Right renal pelvis (tissue), 4 donors: ENCODE results near the gene ANKS1B. TPM values are rescaled to one million over a fixed set of nuclear protein-coding genes. Genes with fewer than 3 reads are reported as not detected.
"Not testable (repeated sequence)": the region's sequence is repeated elsewhere in the genome, so short reads cannot be mapped to it uniquely, and the experiment has no call there.

Experiments
- DNase-seq, 4 donors: peaks; one replicate each; pipeline ENCODE4 v3.0.0-alpha.2; 2013; ENCODE audit warnings: low read depth in 4 of 4, low spot score in 3 of 4, missing footprints in 1 of 4
- polyA plus RNA-seq, 4 donors: library from polyadenylated mRNA; unstranded; fragments of 120-200 nt; gene quantifications; one replicate each; pipeline ENCODE4 v1.2.1, GENCODE V29; 2013; ENCODE audit not compliant: insufficient read length in 4 of 4

Gene ANKS1B
- polyA plus RNA-seq, 4 donors: 3.1 to 3.9 (median 3.7) TPM

- no peak for DNase-seq
Observed at GRCh38 chr12:98997899-98998298, 986.8 kb downstream of the ANKS1B start.

GRCh38 chr12:98990648-98991047 is 994.1 kb downstream of the ANKS1B start:
- DNase-seq: no peak

- no peak for DNase-seq
Observed at GRCh38 chr12:98985156-98985555, 999.6 kb downstream of the ANKS1B start.

GRCh38 chr12:98983647-98984046 is 1001.1 kb downstream of the ANKS1B start:
- DNase-seq: no peak

- DNase-seq: no peak
Observed at GRCh38 chr12:98980508-98980907, 1004.2 kb downstream of the ANKS1B start.

GRCh38 chr12:98977186-98977585 is 1007.5 kb downstream of the ANKS1B start:
- DNase-seq: no peak

GRCh38 chr12:98974767-98975381 is 1009.9 kb downstream of the ANKS1B start:
- no peak for DNase-seq

GRCh38 chr12:98973395-98973794 is 1011.3 kb downstream of the ANKS1B start:
- no peak for DNase-seq

- no peak for DNase-seq
Observed at GRCh38 chr12:98970950-98971349, 1013.8 kb downstream of the ANKS1B start.

- no peak for DNase-seq
Observed at GRCh38 chr12:98970210-98970609, 1014.5 kb downstream of the ANKS1B start.

GRCh38 chr12:98968896-98969295 is 1015.8 kb downstream of the ANKS1B start:
- DNase-seq: no peak

- DNase-seq: not testable (repeated sequence)
Observed at GRCh38 chr12:98957135-98957534, 1027.6 kb downstream of the ANKS1B start.

GRCh38 chr12:98955284-98955683 is 1029.5 kb downstream of the ANKS1B start:
- no peak for DNase-seq

- DNase-seq: no peak
Observed at GRCh38 chr12:98954506-98954905, 1030.2 kb downstream of the ANKS1B start.

- no peak for DNase-seq
Observed at GRCh38 chr12:98951406-98951805, 1033.3 kb downstream of the ANKS1B start.

- no peak for DNase-seq
Observed at GRCh38 chr12:98948343-98948949, 1036.3 kb downstream of the ANKS1B start.

GRCh38 chr12:98945864-98946263 is 1038.9 kb downstream of the ANKS1B start:
- no peak for DNase-seq

- no peak for DNase-seq
Observed at GRCh38 chr12:98939926-98940325, 1044.8 kb downstream of the ANKS1B start.

- no peak for DNase-seq
Observed at GRCh38 chr12:98939350-98939749, 1045.4 kb downstream of the ANKS1B start.

- no peak for DNase-seq
Observed at GRCh38 chr12:98935847-98936246, 1048.9 kb downstream of the ANKS1B start.

GRCh38 chr12:98922871-98923270 is 1061.9 kb downstream of the ANKS1B start:
- DNase-seq: no peak

- DNase-seq: no peak
Observed at GRCh38 chr12:98918176-98918863, 1066.4 kb downstream of the ANKS1B start.
